ENCODE results near the gene ZBTB47. TPM values are rescaled to one million over a fixed set of nuclear protein-coding genes. Genes with fewer than 3 reads are reported as not detected.

Gene ZBTB47
- total RNA-seq, 1 donor from 2014 or later = 4.4 TPM

DNA sequence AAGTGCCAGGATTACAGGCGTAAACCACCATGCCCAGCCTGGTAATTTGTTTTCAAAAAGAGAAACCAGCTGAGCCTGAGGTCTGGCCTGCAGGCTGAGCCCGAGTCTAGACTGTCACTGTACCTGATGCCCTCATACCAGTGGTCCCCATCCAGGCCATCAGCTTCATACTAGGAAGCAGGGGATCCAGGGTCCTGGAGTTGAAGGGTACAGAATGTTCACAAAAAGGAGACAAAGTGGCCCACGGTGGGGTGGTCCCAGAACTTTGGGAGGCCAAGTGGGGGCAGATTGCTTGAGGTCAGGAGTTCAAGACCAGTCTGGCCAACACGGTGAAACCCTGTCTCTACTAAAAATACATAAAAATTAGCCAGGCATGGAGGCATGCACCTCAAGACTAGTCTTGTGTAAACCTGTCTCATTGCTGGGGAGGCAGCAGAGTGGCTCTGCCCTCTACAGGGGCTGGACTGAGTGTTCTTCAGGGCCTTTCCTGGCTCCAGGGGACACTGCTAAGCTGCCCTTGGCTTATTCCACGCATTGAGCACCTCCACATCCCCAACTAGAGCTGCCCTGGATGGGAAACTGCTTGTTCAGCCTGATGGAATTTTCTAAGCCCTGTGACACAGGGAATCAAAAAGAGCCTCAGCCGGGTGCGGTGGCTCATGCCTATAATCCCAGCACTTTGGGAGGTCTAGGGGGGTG lies 57.0 kb downstream of the ZBTB47 start:
- Histone ChIP-seq H3K27me3 (no peaks in the 10 kb centered on the region), H3K79me2 (ENCODE audit: low read depth) (no peaks in the 10 kb centered on the region), H3K4me1 (no peaks in the 10 kb centered on the region), H3F3A (ENCODE audit: low read depth) (no peaks in the 10 kb centered on the region), H3K36me3 (no peaks in the 10 kb centered on the region), H2AFZ (replicated peaks) (no peak overlapping the region), H3K4me3 (no peak overlapping the region), H3K27ac (no peak overlapping the region), H4K20me1 (ENCODE audit: low read depth) (no peaks in the 10 kb centered on the region), H3K9me3 (ENCODE audit: low read depth) (no peaks in the 10 kb centered on the region), H3K4me2 (no peak overlapping the region), H3K9ac (no peak overlapping the region)
- peaks cover 13% of the 10 kb centered on the region for H3K27me3 Mint-ChIP-seq (ENCODE audit: insufficient read depth, low read depth)
- H3K36me3 Mint-ChIP-seq = no peaks in the 10 kb centered on the region
- H3K4me1 Mint-ChIP-seq = no peaks in the 10 kb centered on the region
- no peak for DNase-seq (ENCODE audit: low spot score)
- no peak overlapping the region for H3K27ac Mint-ChIP-seq
- no peaks in the 10 kb centered on the region for H3K9me3 Mint-ChIP-seq
- TF ChIP-seq EZH2phosphoT487 (IDR thresholded peaks at IDR 0.05) (no peak), EZH2 (IDR thresholded peaks at IDR 0.05) (no peak)
- H3K4me3 Mint-ChIP-seq = no peak overlapping the region

DNA sequence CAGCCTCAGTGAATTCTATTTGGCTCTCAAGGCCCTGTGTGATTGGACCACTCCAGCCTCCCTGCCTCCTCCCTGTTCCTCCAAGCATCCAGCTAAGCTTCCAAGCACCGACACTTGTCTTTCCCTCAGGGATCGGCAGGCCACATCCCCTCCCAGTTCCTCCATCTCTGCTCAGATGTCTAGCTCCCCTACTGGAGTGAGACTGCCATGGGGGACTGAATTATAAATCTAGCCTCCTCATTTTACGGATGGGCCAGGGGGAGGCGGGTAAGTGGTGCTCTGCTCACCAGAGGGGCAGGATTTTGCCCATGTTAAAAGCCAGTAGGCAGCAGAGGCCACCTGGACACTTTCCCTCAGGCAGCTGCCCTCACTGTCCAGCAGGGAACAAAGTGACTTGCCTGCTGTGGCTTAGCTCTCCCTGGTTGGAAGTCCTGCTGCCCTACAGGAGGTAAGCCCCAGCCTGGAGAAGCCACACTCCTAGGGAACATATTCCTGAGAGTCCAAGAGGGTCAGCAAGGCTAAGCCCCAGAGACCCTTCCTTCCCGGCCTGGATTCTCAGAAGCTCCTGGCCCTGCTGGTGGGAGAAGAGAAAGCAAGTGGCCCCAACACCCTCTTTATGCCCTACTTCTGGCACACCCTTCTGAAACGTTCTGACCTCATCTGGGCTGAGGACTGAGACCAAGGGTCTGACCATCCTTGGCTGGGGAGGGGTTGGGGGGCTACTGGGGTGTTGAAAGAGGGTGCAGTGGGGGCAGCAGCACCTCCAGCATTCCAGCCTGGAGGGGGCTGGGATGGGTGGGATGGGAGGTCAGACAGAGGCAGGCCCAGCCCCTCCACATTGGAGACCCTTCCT lies 58.2 kb downstream of the ZBTB47 start:
- Mint-ChIP-seq H3K27me3 (ENCODE audit: insufficient read depth, low read depth) (peaks cover 9% of the 10 kb centered on the region), H3K4me3 (no peak overlapping the region), H3K4me1 (no peaks in the 10 kb centered on the region), H3K27ac (no peak overlapping the region), H3K36me3 (no peaks in the 10 kb centered on the region), H3K9me3 (no peaks in the 10 kb centered on the region)
- Histone ChIP-seq H2AFZ (replicated peaks) (no peak overlapping the region), H3K27me3 (no peaks in the 10 kb centered on the region), H3K4me3 (no peak overlapping the region), H3K79me2 (ENCODE audit: low read depth) (no peaks in the 10 kb centered on the region), H4K20me1 (ENCODE audit: low read depth) (no peaks in the 10 kb centered on the region), H3K9ac (no peak overlapping the region), H3K4me2 (no peak overlapping the region), H3K36me3 (no peaks in the 10 kb centered on the region), H3K27ac (no peak overlapping the region), H3K9me3 (ENCODE audit: low read depth) (no peaks in the 10 kb centered on the region), H3F3A (ENCODE audit: low read depth) (no peaks in the 10 kb centered on the region), H3K4me1 (no peaks in the 10 kb centered on the region)
- TF ChIP-seq EZH2 (IDR thresholded peaks at IDR 0.05) = no peak
- TF ChIP-seq, protein P1, sequence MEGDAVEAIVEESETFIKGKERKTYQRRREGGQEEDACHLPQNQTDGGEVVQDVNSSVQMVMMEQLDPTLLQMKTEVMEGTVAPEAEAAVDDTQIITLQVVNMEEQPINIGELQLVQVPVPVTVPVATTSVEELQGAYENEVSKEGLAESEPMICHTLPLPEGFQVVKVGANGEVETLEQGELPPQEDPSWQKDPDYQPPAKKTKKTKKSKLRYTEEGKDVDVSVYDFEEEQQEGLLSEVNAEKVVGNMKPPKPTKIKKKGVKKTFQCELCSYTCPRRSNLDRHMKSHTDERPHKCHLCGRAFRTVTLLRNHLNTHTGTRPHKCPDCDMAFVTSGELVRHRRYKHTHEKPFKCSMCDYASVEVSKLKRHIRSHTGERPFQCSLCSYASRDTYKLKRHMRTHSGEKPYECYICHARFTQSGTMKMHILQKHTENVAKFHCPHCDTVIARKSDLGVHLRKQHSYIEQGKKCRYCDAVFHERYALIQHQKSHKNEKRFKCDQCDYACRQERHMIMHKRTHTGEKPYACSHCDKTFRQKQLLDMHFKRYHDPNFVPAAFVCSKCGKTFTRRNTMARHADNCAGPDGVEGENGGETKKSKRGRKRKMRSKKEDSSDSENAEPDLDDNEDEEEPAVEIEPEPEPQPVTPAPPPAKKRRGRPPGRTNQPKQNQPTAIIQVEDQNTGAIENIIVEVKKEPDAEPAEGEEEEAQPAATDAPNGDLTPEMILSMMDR (IDR thresholded peaks at IDR 0.05) = no peak
- no peak for DNase-seq (ENCODE audit: low spot score)

DNA sequence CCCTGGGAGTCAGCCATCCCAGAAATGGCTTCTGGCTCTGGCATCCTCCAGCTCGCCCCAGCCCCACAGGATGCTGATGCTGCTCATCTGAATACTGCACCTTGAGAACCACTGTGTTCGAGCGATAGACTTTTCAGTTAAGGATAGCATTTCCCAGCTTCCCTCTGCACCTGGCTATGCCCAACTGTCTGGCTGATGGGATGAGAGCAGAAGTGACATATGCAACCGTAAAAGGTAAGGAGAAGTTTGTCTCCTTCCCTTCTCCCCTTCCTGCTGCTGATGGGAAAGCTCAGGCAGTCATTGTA lies 58.8 kb downstream of the ZBTB47 start:
- Histone ChIP-seq H3K27me3 (no peaks in the 10 kb centered on the region), H4K20me1 (ENCODE audit: low read depth) (no peaks in the 10 kb centered on the region), H3K4me3 (no peak overlapping the region), H3K9ac (no peak overlapping the region), H3K9me3 (ENCODE audit: low read depth) (no peaks in the 10 kb centered on the region), H3K36me3 (no peaks in the 10 kb centered on the region), H3F3A (ENCODE audit: low read depth) (no peaks in the 10 kb centered on the region), H3K79me2 (ENCODE audit: low read depth) (no peaks in the 10 kb centered on the region), H3K4me1 (no peaks in the 10 kb centered on the region), H2AFZ (replicated peaks) (no peak overlapping the region), H3K4me2 (no peak overlapping the region), H3K27ac (no peak overlapping the region)
- DNase-seq (ENCODE audit: low spot score) = no peak
- TF ChIP-seq, protein P1 (IDR thresholded peaks at IDR 0.05) = no peak
- TF ChIP-seq EZH2phosphoT487 (IDR thresholded peaks at IDR 0.05) = no peak
- TF ChIP-seq EZH2 (IDR thresholded peaks at IDR 0.05) = no peak
- Mint-ChIP-seq H3K36me3 (no peaks in the 10 kb centered on the region), H3K27ac (no peak overlapping the region), H3K4me1 (no peaks in the 10 kb centered on the region), H3K27me3 (ENCODE audit: insufficient read depth, low read depth) (peaks cover 5% of the 10 kb centered on the region), H3K9me3 (no peaks in the 10 kb centered on the region), H3K4me3 (no peak overlapping the region)

Measured in neural progenitor cell (in vitro differentiated cells).